ENCODE data around the gene TRIM10. TPM values are rescaled to one million over a fixed set of nuclear protein-coding genes. Genes with fewer than 3 reads are reported as not detected.
A peak's percentile ranks its signal among the peaks of the same experiment; 100 is the strongest.

TRIM10 gene
- polyA plus RNA-seq, 3 donors = not detected

DNA sequence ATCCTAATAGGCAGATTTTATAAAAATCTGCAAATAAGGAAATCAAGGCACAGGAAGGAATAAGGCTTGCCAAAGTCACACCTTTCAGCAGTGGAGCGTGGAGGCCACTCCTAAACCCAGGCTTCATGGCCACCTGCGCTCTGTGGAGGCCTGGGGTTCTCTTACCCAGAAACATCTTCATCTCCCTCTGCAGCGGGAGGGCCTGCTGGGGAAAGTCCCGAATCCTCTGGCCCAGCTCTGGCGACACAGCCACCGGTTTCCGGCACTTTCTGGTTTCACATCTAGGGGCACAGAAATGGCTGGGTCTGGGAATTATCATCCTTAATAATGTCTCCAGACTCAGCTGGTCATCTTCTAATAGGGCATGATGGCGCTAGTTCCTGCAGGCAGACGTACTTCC, 4.2 kb downstream of the TRIM10 start:
- Histone ChIP-seq H3K4me2 (replicated peaks; ENCODE audit: extremely low read depth, low read length, poor library complexity, severe bottlenecking) (no peak overlapping the region), H2AFZ (ENCODE audit: insufficient read depth, low read depth, low read length, poor library complexity, severe bottlenecking) (no peak overlapping the region), H3K36me3 (replicated peaks in 1 of 2; ENCODE audit: control insufficient read depth in 1 of 2, insufficient read depth in 2 of 2, low read length in 2 of 2) (no peaks in the 10 kb centered on the region), H3K9me3 (replicated peaks in 1 of 2; ENCODE audit: control insufficient read depth in 1 of 2, insufficient read depth in 1 of 2, low read length in 2 of 2) (no peaks in the 10 kb centered on the region), H3K4me3 (replicated peaks in 1 of 3; ENCODE audit: low read depth in 2 of 3, low read length in 3 of 3) (no peak overlapping the region), H3K9ac (ENCODE audit: insufficient read depth, low read length, poor library complexity, severe bottlenecking) (no peak overlapping the region), H3K27ac (ENCODE audit: low read depth in 1 of 2, low read length in 2 of 2) (no peak overlapping the region), H3K4me1 (ENCODE audit: control insufficient read depth in 1 of 2, insufficient read depth in 2 of 2, low read length in 2 of 2) (peaks cover 28 to 32% of the 10 kb centered on the region in 2 donors), H3K27me3 (ENCODE audit: control insufficient read depth in 2 of 2, insufficient read depth in 2 of 2, low read length in 2 of 2) (no peaks in the 10 kb centered on the region), H3K79me2 (ENCODE audit: insufficient read depth, low read length) (no peaks in the 10 kb centered on the region), H4K20me1 (ENCODE audit: insufficient read depth, low read length) (no peaks in the 10 kb centered on the region)
- Mint-ChIP-seq H3K36me3 (no peaks in the 10 kb centered on the region), H3K9me3 (no peaks in the 10 kb centered on the region), H3K27me3 (ENCODE audit: low read depth in 3 of 3) (peaks cover 0 to 6% (median 2%) of the 10 kb centered on the region in 3 donors), H3K4me3 (no peak overlapping the region), H3K27ac (no peak overlapping the region), H3K4me1 (peaks cover 23% of the 10 kb centered on the region)
- TF ChIP-seq, protein P1, sequence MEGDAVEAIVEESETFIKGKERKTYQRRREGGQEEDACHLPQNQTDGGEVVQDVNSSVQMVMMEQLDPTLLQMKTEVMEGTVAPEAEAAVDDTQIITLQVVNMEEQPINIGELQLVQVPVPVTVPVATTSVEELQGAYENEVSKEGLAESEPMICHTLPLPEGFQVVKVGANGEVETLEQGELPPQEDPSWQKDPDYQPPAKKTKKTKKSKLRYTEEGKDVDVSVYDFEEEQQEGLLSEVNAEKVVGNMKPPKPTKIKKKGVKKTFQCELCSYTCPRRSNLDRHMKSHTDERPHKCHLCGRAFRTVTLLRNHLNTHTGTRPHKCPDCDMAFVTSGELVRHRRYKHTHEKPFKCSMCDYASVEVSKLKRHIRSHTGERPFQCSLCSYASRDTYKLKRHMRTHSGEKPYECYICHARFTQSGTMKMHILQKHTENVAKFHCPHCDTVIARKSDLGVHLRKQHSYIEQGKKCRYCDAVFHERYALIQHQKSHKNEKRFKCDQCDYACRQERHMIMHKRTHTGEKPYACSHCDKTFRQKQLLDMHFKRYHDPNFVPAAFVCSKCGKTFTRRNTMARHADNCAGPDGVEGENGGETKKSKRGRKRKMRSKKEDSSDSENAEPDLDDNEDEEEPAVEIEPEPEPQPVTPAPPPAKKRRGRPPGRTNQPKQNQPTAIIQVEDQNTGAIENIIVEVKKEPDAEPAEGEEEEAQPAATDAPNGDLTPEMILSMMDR (IDR thresholded peaks at IDR 0.05) = no peak
- intact Hi-C loops (cut with micrococcal nuclease) = no loop called here
- no peak for DNase-seq
- 90% methylated on average over 9 of the region's 9 CpGs for WGBS (ENCODE audit: insufficient coverage)

DNA sequence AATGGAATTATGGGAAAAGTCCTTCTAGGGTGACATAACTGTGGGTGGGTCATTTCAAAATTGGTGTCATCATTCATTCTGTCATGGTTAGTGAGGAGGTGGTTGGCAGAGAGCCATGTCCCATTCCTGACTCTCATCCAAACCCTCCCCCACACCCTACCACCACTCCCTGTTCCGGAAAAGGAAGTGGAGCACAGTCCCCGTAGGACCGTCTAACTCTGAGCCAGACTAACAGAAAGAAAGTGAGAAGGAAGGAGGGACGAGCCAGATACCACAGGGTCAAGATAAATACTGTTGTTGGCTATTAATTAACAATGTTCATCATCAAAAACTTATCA, 4.8 kb downstream of the TRIM10 start:
- no peaks in the 10 kb centered on the region for H3K36me3 Mint-ChIP-seq

More for the DNA sequence above, 4.8 kb downstream of the TRIM10 start:
- TF ChIP-seq, protein P1 (IDR thresholded peaks at IDR 0.05) = no peak
- Histone ChIP-seq H3K79me2 (ENCODE audit: insufficient read depth, low read length) (no peaks in the 10 kb centered on the region), H3K9ac (ENCODE audit: insufficient read depth, low read length, poor library complexity, severe bottlenecking) (no peak overlapping the region), H3K4me2 (replicated peaks; ENCODE audit: extremely low read depth, low read length, poor library complexity, severe bottlenecking) (no peak overlapping the region), H3K4me1 (ENCODE audit: control insufficient read depth in 1 of 2, insufficient read depth in 2 of 2, low read length in 2 of 2) (peaks cover 28 to 37% of the 10 kb centered on the region in 2 donors), H2AFZ (ENCODE audit: insufficient read depth, low read depth, low read length, poor library complexity, severe bottlenecking) (no peak overlapping the region), H3K27me3 (ENCODE audit: control insufficient read depth in 2 of 2, insufficient read depth in 2 of 2, low read length in 2 of 2) (no peaks in the 10 kb centered on the region), H4K20me1 (ENCODE audit: insufficient read depth, low read length) (no peaks in the 10 kb centered on the region), H3K9me3 (replicated peaks in 1 of 2; ENCODE audit: control insufficient read depth in 1 of 2, insufficient read depth in 1 of 2, low read length in 2 of 2) (no peaks in the 10 kb centered on the region), H3K36me3 (replicated peaks in 1 of 2; ENCODE audit: control insufficient read depth in 1 of 2, insufficient read depth in 2 of 2, low read length in 2 of 2) (no peaks in the 10 kb centered on the region), H3K4me3 (replicated peaks in 1 of 3; ENCODE audit: low read depth in 2 of 3, low read length in 3 of 3) (no peak overlapping the region), H3K27ac (ENCODE audit: low read depth in 1 of 2, low read length in 2 of 2) (no peak overlapping the region)
- Mint-ChIP-seq H3K4me1 (peaks cover 28% of the 10 kb centered on the region), H3K4me3 (no peak overlapping the region), H3K27me3 (ENCODE audit: low read depth in 3 of 3) (peaks cover 0 to 6% (median 2%) of the 10 kb centered on the region in 3 donors), H3K27ac (peak overlapping the region in 2 of 7 donors; percentile 49 to 55), H3K9me3 (no peaks in the 10 kb centered on the region)
- intact Hi-C loops (cut with micrococcal nuclease) = no loop called here
- no CpG with 5 or more reads among the region's 4 CpGs for WGBS (ENCODE audit: insufficient coverage)
- DNase-seq = no peak
